Mucosa of rectum (tissue), 2 donors: ENCODE measurements around the gene MAN1A1.

ENCODE experiments used
- H3K27ac ChIP-seq, 2 donors: one replicate each; pipeline ENCODE4 v1.7.0; 2013; ENCODE audit warnings: inconsistent platforms in 2 of 2, low read depth in 2 of 2, low read length in 2 of 2
- H3K27me3 ChIP-seq, 2 donors: one replicate each; pipeline ENCODE4 v1.7.0; 2013; ENCODE audit warnings: low read length in 2 of 2; ENCODE audit not compliant: control insufficient read depth in 2 of 2, insufficient read depth in 2 of 2
- H3K36me3 ChIP-seq, 2 donors: one replicate each; pipeline ENCODE4 v1.7.0; 2013; ENCODE audit warnings: low read length in 2 of 2; ENCODE audit not compliant: control insufficient read depth in 2 of 2, insufficient read depth in 2 of 2
- H3K4me1 ChIP-seq, 2 donors: one replicate each; pipeline ENCODE4 v1.7.0; 2013; ENCODE audit warnings: low read length in 2 of 2, mild to moderate bottlenecking in 1 of 2; ENCODE audit not compliant: control insufficient read depth in 2 of 2, insufficient read depth in 2 of 2
- H3K4me3 ChIP-seq, 2 donors: one replicate each; pipeline ENCODE4 v1.7.0; 2013; ENCODE audit warnings: low read length in 2 of 2
- H3K9ac ChIP-seq, 2 donors: one replicate each; pipeline ENCODE4 v1.7.0; 2013; ENCODE audit warnings: low read length in 2 of 2, low read depth in 1 of 2, mild to moderate bottlenecking in 1 of 2
- H3K9me3 ChIP-seq, 2 donors: one replicate each; pipeline ENCODE4 v1.7.0; 2013; ENCODE audit warnings: low read length in 2 of 2; ENCODE audit not compliant: control insufficient read depth in 2 of 2
- donor health status: healthy.
- donor health status: Normal muscosa, but diverticular disease.

The MAN1A1 gene

DNA sequence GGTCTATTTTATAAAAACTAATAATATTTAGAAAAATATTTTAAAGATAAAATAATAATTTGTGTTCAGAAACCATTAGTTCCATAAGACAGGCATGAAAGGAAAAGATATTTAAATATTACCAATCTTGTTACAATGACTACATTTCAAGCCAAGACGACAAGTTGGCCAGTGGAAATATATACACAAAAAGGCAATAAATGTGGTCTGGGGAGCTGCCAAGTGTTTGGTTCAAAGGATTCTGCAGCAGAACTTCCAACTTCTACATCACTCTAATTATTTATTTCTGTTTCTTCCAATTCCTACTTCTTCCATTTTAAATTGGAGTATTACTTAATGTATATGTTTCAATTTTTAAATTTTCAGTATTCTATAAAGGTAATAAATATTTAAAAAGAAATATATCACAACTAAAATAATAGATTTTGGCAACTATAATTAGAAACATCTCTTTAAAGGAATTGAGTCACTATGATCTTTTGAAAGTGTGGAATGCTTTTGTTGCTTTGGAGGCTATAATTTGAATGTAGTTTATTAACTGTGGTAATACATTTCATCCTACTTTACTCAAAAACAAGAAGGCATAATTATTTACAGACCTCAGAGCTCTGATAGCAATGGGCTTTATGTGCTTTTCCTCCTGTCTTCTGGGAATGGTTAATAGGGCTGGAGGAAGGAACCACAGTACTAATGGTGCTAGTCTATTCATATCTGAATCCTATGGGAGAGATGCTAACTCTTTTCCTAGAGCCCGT lies 141.4 kb downstream of the MAN1A1 start:
- Histone ChIP-seq H3K4me1 (no peaks in the 10 kb centered on the region), H3K9ac (no peak overlapping the region), H3K4me3 (no peak overlapping the region), H3K27me3 (no peaks in the 10 kb centered on the region), H3K36me3 (peaks cover 12 to 13% of the 10 kb centered on the region in 2 donors), H3K27ac (no peak overlapping the region), H3K9me3 (no peaks in the 10 kb centered on the region)

- H3K4me3 ChIP-seq = no peak overlapping the region
- H3K27ac ChIP-seq = no peak overlapping the region
- H3K9me3 ChIP-seq = no peaks in the 10 kb centered on the region
- peaks cover 18 to 19% of the 10 kb centered on the region in 2 donors for H3K36me3 ChIP-seq
- no peak overlapping the region for H3K9ac ChIP-seq
- H3K27me3 ChIP-seq = no peaks in the 10 kb centered on the region
- no peaks in the 10 kb centered on the region for H3K4me1 ChIP-seq
Observed at GRCh38 chr6:119207327-119207726, 142.2 kb downstream of the MAN1A1 start.

DNA sequence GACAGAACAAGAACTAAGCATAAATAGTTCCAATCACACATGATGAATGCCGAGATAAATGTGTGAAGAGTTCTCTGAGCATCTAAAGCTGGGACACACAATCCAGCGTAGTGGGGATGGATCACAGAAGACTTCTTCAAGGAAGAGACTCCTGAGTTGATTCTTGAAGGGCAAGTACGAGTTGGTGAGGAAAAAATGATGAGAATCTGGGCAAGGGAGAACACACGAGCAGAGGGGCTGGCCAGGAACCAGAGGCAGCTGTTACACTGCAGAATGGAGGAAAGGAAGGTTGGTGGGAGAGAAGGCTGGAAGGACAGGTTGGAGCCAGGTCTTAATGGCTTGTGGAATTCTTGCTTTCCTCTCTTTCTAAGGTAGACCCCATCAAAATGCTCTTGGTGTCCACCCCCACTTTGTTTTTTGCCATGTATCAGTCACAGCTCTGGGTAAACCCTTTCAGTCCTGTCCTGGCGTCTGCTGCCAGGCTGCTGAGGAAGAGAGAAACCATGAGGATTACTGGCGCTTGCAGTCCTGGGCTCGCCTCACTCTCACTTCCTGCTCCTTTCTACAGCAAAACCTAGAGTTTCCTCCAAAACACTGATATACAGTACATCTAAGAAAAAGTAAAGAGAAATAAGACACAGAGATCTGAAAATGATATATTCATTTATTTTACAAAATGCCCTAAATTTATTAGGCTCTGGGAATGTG lies 143.5 kb downstream of the MAN1A1 start:
- Histone ChIP-seq H3K9me3 (no peaks in the 10 kb centered on the region), H3K9ac (no peak overlapping the region), H3K4me1 (no peaks in the 10 kb centered on the region), H3K27ac (no peak overlapping the region), H3K27me3 (no peaks in the 10 kb centered on the region), H3K36me3 (peaks cover 18 to 19% of the 10 kb centered on the region in 2 donors), H3K4me3 (no peak overlapping the region)

- Histone ChIP-seq H3K4me3 (no peak overlapping the region), H3K9me3 (no peaks in the 10 kb centered on the region), H3K27me3 (no peaks in the 10 kb centered on the region), H3K9ac (no peak overlapping the region), H3K36me3 (peaks cover 18 to 23% of the 10 kb centered on the region in 2 donors), H3K4me1 (no peaks in the 10 kb centered on the region), H3K27ac (no peak overlapping the region)
Observed at GRCh38 chr6:119204719-119205118, 144.8 kb downstream of the MAN1A1 start.

GRCh38 chr6:119201480-119201879 lies 148.1 kb downstream of the MAN1A1 start:
- Histone ChIP-seq H3K36me3 (peaks cover 18 to 29% of the 10 kb centered on the region in 2 donors), H3K4me1 (no peaks in the 10 kb centered on the region), H3K27ac (no peak overlapping the region), H3K9ac (no peak overlapping the region), H3K4me3 (no peak overlapping the region), H3K9me3 (no peaks in the 10 kb centered on the region), H3K27me3 (no peaks in the 10 kb centered on the region)

GRCh38 chr6:119200512-119201175 lies 148.9 kb downstream of the MAN1A1 start:
- Histone ChIP-seq H3K27ac (no peak overlapping the region), H3K36me3 (peaks cover 18 to 30% of the 10 kb centered on the region in 2 donors), H3K27me3 (no peaks in the 10 kb centered on the region), H3K9me3 (no peaks in the 10 kb centered on the region), H3K4me3 (no peak overlapping the region), H3K9ac (no peak overlapping the region), H3K4me1 (no peaks in the 10 kb centered on the region)

DNA sequence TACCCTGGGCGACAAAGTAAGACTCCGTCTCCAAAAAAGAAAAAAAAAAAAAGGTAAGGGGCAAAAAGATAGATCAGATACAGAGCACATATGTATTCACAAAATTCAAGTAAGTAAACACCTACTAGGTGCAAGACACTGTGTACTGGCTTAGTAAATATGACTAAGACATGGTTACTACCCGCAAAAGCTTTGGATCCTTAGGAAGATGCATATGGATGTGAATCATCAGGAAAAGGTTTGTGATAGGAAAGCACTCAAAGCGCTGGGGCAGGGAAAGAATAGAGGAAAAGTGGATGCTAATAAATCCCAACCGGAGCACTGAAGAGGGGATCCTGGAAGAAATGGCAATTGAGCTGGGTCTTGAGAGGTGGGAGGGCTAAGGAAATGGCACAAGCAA lies 152.3 kb downstream of the MAN1A1 start:
- H3K9ac ChIP-seq = no peak overlapping the region
- no peaks in the 10 kb centered on the region for H3K27me3 ChIP-seq
- H3K4me1 ChIP-seq = no peaks in the 10 kb centered on the region
- peaks cover 4 to 21% of the 10 kb centered on the region in 2 donors for H3K36me3 ChIP-seq
- H3K9me3 ChIP-seq = no peaks in the 10 kb centered on the region
- H3K4me3 ChIP-seq = no peak overlapping the region
- H3K27ac ChIP-seq = no peak overlapping the region

- no peaks in the 10 kb centered on the region for H3K4me1 ChIP-seq
- peaks cover 7 to 21% of the 10 kb centered on the region in 2 donors for H3K36me3 ChIP-seq
- no peak overlapping the region for H3K27ac ChIP-seq
- H3K9me3 ChIP-seq = no peaks in the 10 kb centered on the region
- H3K4me3 ChIP-seq = no peak overlapping the region
- no peaks in the 10 kb centered on the region for H3K27me3 ChIP-seq
- no peak overlapping the region for H3K9ac ChIP-seq
Observed at GRCh38 chr6:119196715-119197114, 152.8 kb downstream of the MAN1A1 start.

DNA sequence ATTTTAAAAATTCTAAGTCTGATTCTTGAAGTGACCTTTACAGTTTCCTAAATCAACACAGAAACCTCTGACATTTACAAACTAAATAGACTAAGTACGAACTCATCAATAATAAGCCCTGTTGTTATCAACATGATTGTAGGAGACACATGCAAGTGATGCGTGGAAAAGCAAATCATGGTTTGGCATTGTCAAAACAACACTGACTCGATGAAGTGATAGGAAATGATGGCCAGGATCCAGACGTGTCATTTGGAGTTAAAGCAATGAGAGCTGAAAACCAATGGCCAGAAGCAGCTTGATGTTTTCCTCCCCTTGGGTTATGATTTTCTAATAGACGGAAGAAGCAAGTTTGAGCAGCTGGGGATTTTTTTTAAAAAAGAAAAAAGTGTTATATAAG lies 153.7 kb downstream of the MAN1A1 start:
- Histone ChIP-seq H3K9me3 (no peaks in the 10 kb centered on the region), H3K9ac (no peak overlapping the region), H3K27ac (no peak overlapping the region), H3K4me1 (no peaks in the 10 kb centered on the region), H3K4me3 (no peak overlapping the region), H3K27me3 (no peaks in the 10 kb centered on the region), H3K36me3 (peaks cover 8 to 22% of the 10 kb centered on the region in 2 donors)

- Histone ChIP-seq H3K27me3 (no peaks in the 10 kb centered on the region), H3K9me3 (no peaks in the 10 kb centered on the region), H3K27ac (no peak overlapping the region)
Observed at GRCh38 chr6:119195204-119195603, 154.4 kb downstream of the MAN1A1 start.

More at GRCh38 chr6:119195204-119195603, 154.4 kb downstream of the MAN1A1 start:
- Histone ChIP-seq H3K9ac (no peak overlapping the region), H3K36me3 (peaks cover 10 to 22% of the 10 kb centered on the region in 2 donors), H3K4me1 (no peaks in the 10 kb centered on the region), H3K4me3 (no peak overlapping the region)
